Common myeloid progenitor, CD34-positive (primary cell): ENCODE measurements around the gene PLK5.

Source experiments
- CTCF ChIA-PET: fragments of 350-600 bp; sonication (Branson Sonifier 250); formaldehyde crosslinking; loops from one replicate; lab custom pipeline; 2021; ENCODE audit warnings: antibody characterized with exemption; lab: Charles Lee
- POLR2A ChIA-PET: fragments of 350-600 bp; sonication (Branson Sonifier 250); formaldehyde crosslinking; loops from one replicate; lab custom pipeline; 2021; ENCODE audit warnings: antibody characterized with exemption; lab: Charles Lee
- DNase-seq, 3 donors: peaks; one replicate each; pipeline versions ENCODE4 v3.0.0 to v3.0.0-alpha.2; 2013
- H3K27ac ChIP-seq, 2 experiments: 1 replicate in 1 of 2; 2 replicates in 1 of 2; pipeline ENCODE4 v1.7.0; 2013; ENCODE audit warnings: inconsistent platforms in 2 of 2, low read length in 2 of 2, mild to moderate bottlenecking in 2 of 2, low read depth in 1 of 2, moderate library complexity in 1 of 2; ENCODE audit not compliant: severe bottlenecking in 2 of 2, insufficient read depth in 1 of 2, poor library complexity in 1 of 2
- H3K27me3 ChIP-seq, 5 experiments: replicated peaks in 2 of 5; 1 replicate in 3 of 5; 2 replicates in 2 of 5; pipeline versions ENCODE4 v1.6.1 to v1.7.0; 2013; ENCODE audit warnings: low read length in 4 of 5, mild to moderate bottlenecking in 2 of 5, moderate library complexity in 2 of 5, inconsistent platforms in 1 of 5; ENCODE audit not compliant: insufficient read depth in 5 of 5, control insufficient read depth in 4 of 5
- H3K36me3 ChIP-seq, 4 experiments: 1 replicate in 2 of 4; 2 replicates in 2 of 4; pipeline versions ENCODE4 v1.6.1 to v1.7.0; 2013; ENCODE audit warnings: low read length in 3 of 4, control low read depth in 1 of 4, mild to moderate bottlenecking in 1 of 4; ENCODE audit not compliant: control insufficient read depth in 4 of 4, insufficient read depth in 4 of 4
- H3K4me1 ChIP-seq, 4 experiments: 1 replicate in 3 of 4; 2 replicates in 1 of 4; pipeline versions ENCODE4 v1.6.1 to v1.7.1; 2013; ENCODE audit warnings: low read length in 3 of 4, mild to moderate bottlenecking in 3 of 4, control low read depth in 1 of 4, inconsistent platforms in 1 of 4, moderate library complexity in 1 of 4; ENCODE audit not compliant: control insufficient read depth in 4 of 4, insufficient read depth in 4 of 4; ENCODE audit errors: control extremely low read depth in 1 of 4
- H3K4me3 ChIP-seq, 7 experiments: 1 replicate in 4 of 7; 2 replicates in 3 of 7; pipeline versions ENCODE4 v1.5.1 to v1.7.0; 2013; ENCODE audit warnings: mild to moderate bottlenecking in 7 of 7, low read length in 6 of 7, moderate library complexity in 6 of 7, inconsistent platforms in 2 of 7, low read depth in 2 of 7, control low read depth in 1 of 7; ENCODE audit not compliant: insufficient read depth in 4 of 7, control insufficient read depth in 1 of 7; ENCODE audit errors: extremely low read depth in 1 of 7
- H3K9me3 ChIP-seq, 5 experiments: 1 replicate in 4 of 5; 2 replicates in 1 of 5; pipeline versions ENCODE4 v1.6.1 to v1.7.1; 2013; ENCODE audit warnings: low read length in 4 of 5, mild to moderate bottlenecking in 2 of 5, inconsistent platforms in 1 of 5, low read depth in 1 of 5, moderate library complexity in 1 of 5; ENCODE audit not compliant: control insufficient read depth in 4 of 5, insufficient read depth in 2 of 5; ENCODE audit errors: control extremely low read depth in 1 of 5
- WGBS: methylation state at CpG from one replicate; pipeline ENCODE4 v1.1.5; 2013; ENCODE audit not compliant: insufficient coverage; 5-methylcytosine and 5-hydroxymethylcytosine counted together

Gene PLK5

DNA sequence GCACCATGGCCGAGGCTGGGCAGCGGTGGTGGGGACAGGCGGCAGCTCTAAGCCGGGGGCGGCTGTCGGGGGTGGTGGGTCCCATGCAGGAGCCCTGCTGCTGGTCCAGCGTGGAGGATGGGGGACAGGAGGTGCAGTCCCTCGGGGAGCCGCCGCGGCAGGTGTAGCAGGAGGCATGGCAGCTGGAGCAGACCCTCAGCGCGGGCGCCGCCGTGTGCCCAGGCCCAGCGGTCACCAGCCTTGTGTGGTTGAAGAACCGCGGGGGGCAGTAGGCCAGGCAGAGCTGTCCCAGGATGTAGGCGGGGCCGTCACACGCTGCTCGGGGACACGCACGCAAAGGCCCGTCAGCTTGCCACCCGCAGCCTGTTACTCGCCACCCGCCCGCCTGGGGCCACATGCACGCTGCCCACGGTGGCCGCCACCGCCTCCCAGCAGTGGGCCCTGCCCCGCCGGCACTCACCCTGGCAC is 42.0 kb upstream of the PLK5 start:
- DNase-seq: peak in 1 of 3 donors; percentile 43
- ChIA-PET CTCF (interaction anchor here (1.2 kb wide), 1 partner anchor 11 kb away, joined by 4 read pairs; no protein-coding TSS in a partner anchor), POLR2A (no interaction called here)
- 97% methylated on average over 31 of the region's 36 CpGs for WGBS
- no peaks in the 10 kb centered on the region for H3K9me3 ChIP-seq
- H3K36me3 ChIP-seq: peaks cover 0 to 3% (median 0%) of the 10 kb centered on the region in 4 experiments
- H3K27me3 ChIP-seq: no peaks in the 10 kb centered on the region
- no peak overlapping the region for H3K4me3 ChIP-seq
- no peak overlapping the region for H3K27ac ChIP-seq
- peaks cover 0 to 15% (median 12%) of the 10 kb centered on the region in 4 experiments for H3K4me1 ChIP-seq

- Histone ChIP-seq H3K4me1 (peaks cover 0 to 14% (median 11%) of the 10 kb centered on the region in 4 experiments), H3K9me3 (no peaks in the 10 kb centered on the region), H3K27ac (no peak overlapping the region), H3K27me3 (no peaks in the 10 kb centered on the region), H3K4me3 (no peak overlapping the region), H3K36me3 (no peaks in the 10 kb centered on the region)
- POLR2A ChIA-PET: no interaction called here
- no peak for DNase-seq
- WGBS: 93% methylated on average over 32 of the region's 37 CpGs
- CTCF ChIA-PET: interaction anchor here (1.2 kb wide), 1 partner anchor 11 kb away, joined by 4 read pairs; no protein-coding TSS in a partner anchor
Observed at GRCh38 chr19:1482361-1483130, 41.3 kb upstream of the PLK5 start.

- 96% methylated on average over 61 of the region's 77 CpGs for WGBS
- CTCF ChIA-PET: no interaction called here
- POLR2A ChIA-PET: no interaction called here
- H3K27me3 ChIP-seq: no peaks in the 10 kb centered on the region
- no peak for DNase-seq
- H3K27ac ChIP-seq: no peak overlapping the region
- H3K4me1 ChIP-seq: peaks cover 0 to 13% (median 11%) of the 10 kb centered on the region in 4 experiments
- no peaks in the 10 kb centered on the region for H3K9me3 ChIP-seq
- H3K36me3 ChIP-seq: no peaks in the 10 kb centered on the region
- H3K4me3 ChIP-seq: no peak overlapping the region
Observed at GRCh38 chr19:1483131-1483978, 40.5 kb upstream of the PLK5 start.

DNA sequence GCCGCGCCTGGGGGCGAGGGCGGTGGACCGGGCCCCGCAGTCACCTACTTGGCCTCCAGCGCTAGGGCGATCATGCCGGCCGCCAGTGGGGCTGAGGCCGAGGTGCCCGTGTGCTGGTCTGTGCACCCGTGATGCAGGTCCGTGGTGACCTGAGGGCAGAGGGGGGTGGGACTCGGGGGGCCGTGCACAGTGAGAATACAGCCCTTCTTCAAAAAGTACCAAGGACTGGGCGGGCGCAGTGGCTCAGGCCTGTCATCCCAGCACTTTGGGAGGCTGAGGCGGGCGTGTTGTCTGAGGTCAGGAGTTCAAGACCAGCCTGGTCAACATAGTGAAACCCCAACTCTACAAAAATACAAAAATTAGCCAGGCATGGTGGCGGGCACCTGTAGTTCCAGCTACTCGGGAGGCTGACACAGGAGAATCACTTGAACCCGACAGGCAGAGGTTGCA is 39.9 kb upstream of the PLK5 start:
- H3K27ac ChIP-seq: no peak overlapping the region
- 96% methylated on average over 21 of the region's 23 CpGs for WGBS
- H3K4me1 ChIP-seq: peaks cover 0 to 15% (median 6%) of the 10 kb centered on the region in 4 experiments
- ChIA-PET CTCF (no interaction called here), POLR2A (interaction anchor here (0.6 kb wide), 1 partner anchor 155 kb away, joined by 3 read pairs; no protein-coding TSS in a partner anchor)
- no peaks in the 10 kb centered on the region for H3K9me3 ChIP-seq
- H3K36me3 ChIP-seq: no peaks in the 10 kb centered on the region
- no peaks in the 10 kb centered on the region for H3K27me3 ChIP-seq
- no peak overlapping the region for H3K4me3 ChIP-seq
- no peak for DNase-seq

- ChIA-PET POLR2A (no interaction called here), CTCF (no interaction called here)
- Histone ChIP-seq H3K4me3 (no peak overlapping the region), H3K27me3 (peaks cover 0 to 8% (median 5%) of the 10 kb centered on the region in 5 experiments), H3K4me1 (peaks cover 0 to 31% (median 22%) of the 10 kb centered on the region in 4 experiments), H3K27ac (no peak overlapping the region), H3K36me3 (no peaks in the 10 kb centered on the region), H3K9me3 (no peaks in the 10 kb centered on the region)
- WGBS: 97% methylated on average over 48 of the region's 56 CpGs
- DNase-seq: no peak
Observed at GRCh38 chr19:1486720-1487575, 36.9 kb upstream of the PLK5 start.

DNA sequence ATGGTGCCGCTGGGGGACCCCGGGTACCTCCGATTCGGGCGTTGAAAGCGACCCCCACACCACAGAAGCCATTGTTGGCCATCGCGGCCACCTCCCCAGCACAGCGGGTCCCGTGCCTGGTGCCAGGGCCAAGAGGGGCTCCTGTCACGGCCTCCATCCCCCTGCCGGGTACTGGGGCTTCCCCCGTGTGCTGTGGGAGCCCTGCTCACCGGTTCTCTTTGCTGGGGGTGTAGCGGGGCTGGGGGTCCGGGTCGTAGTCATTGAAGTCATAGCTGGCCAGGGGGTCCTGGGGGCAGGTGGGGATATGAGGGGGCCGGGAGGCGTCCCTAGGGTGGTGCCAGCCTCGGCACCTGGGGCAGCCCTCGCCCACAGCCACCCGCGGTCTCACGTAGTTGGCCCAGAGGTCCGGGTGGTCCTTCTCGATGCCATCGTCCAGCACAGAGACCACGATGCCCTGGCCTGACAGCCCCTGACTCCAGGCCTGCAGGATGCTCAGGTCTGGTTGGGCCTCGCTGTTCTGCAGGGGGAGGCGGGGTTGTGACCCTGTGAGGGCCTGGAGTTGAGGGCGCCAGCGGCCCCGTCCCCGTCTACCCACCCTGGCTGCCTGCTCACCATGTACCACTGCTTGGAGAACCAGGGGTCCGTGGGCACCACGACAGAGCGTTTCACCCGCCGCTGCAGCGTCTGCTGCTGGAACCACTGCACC is 36.1 kb upstream of the PLK5 start:
- peaks cover 0 to 31% (median 22%) of the 10 kb centered on the region in 4 experiments for H3K4me1 ChIP-seq
- 98% methylated on average over 27 of the region's 40 CpGs for WGBS
- H3K27ac ChIP-seq: no peak overlapping the region
- H3K27me3 ChIP-seq: peaks cover 0 to 8% (median 5%) of the 10 kb centered on the region in 5 experiments
- H3K4me3 ChIP-seq: no peak overlapping the region
- no peaks in the 10 kb centered on the region for H3K9me3 ChIP-seq
- DNase-seq: no peak
- ChIA-PET CTCF (interaction anchor here (2.5 kb wide), 1 partner anchor 16 kb away, joined by 6 read pairs; no protein-coding TSS in a partner anchor), POLR2A (no interaction called here)
- H3K36me3 ChIP-seq: no peaks in the 10 kb centered on the region
